Adrenal gland (tissue), 5 donors: ENCODE measurements around the gene OR10J5.

Experiments
- POLR2A ChIP-seq, 2 donors: fragments of 450-650 bp; IDR thresholded peaks; one replicate each; pipeline ENCODE4 v1.6.1; 2017; ENCODE audit warnings: antibody characterized with exemption in 2 of 2, mild to moderate bottlenecking in 2 of 2, moderate library complexity in 1 of 2
- TF ChIP-seq, protein P1 (sequence below), 6 experiments: fragments of 450-650 bp in 4 of 6; fragments of 200-600 bp in 2 of 6; sonication (generic) in 1 of 6; IDR thresholded peaks; 1 replicate in 5 of 6; 2 replicates in 1 of 6; pipeline versions ENCODE4 v1.5.1 to v1.8.0; 2016 to 2021; ENCODE audit warnings: antibody characterized with exemption in 6 of 6, mild to moderate bottlenecking in 2 of 6, moderate library complexity in 1 of 6
- donor health status: DM: no; HTN: no; CAD: no.

DNA sequence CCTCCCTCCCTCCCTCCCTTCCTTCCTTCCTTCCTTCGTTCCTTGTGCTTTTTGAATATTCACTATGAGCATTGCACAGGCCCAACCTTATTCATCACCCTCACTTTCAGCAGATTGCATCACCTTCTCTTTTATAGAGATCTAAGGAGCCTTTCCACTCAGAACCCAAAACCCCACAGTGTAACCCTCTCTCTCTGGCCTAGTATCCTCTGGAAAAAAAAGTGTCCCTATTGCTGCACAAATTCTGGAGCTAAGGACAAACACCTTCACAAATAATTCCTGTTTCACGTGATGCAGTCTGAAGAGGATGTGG, 25.6 kb downstream of the OR10J5 start:
- TF ChIP-seq, protein P1, sequence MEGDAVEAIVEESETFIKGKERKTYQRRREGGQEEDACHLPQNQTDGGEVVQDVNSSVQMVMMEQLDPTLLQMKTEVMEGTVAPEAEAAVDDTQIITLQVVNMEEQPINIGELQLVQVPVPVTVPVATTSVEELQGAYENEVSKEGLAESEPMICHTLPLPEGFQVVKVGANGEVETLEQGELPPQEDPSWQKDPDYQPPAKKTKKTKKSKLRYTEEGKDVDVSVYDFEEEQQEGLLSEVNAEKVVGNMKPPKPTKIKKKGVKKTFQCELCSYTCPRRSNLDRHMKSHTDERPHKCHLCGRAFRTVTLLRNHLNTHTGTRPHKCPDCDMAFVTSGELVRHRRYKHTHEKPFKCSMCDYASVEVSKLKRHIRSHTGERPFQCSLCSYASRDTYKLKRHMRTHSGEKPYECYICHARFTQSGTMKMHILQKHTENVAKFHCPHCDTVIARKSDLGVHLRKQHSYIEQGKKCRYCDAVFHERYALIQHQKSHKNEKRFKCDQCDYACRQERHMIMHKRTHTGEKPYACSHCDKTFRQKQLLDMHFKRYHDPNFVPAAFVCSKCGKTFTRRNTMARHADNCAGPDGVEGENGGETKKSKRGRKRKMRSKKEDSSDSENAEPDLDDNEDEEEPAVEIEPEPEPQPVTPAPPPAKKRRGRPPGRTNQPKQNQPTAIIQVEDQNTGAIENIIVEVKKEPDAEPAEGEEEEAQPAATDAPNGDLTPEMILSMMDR (IDR thresholded peaks at IDR 0.05): no peak
- no peak for TF ChIP-seq POLR2A (IDR thresholded peaks at IDR 0.05)
